ENCODE results near the gene TPSD1.
"Not testable (repeated sequence)": the region's sequence is repeated elsewhere in the genome, so short reads cannot be mapped to it uniquely, and the experiment has no call there.

GRCh38 chr16:1240436-1240835, 15.4 kb upstream of the TPSD1 start, which contains the start of gene TPSAB1:
- not testable (repeated sequence) for TF ChIP-seq EZH2 (IDR thresholded peaks at IDR 0.05; ENCODE audit: insufficient read depth, poor library complexity, severe bottlenecking); EZH2phosphoT487 (IDR thresholded peaks at IDR 0.05; ENCODE audit: insufficient read depth, low read depth)
